Upper lobe of left lung (tissue), 6 donors: ENCODE results near the gene CMKLR1. TPM values are rescaled to one million over a fixed set of nuclear protein-coding genes. Genes with fewer than 3 reads are reported as not detected.

ENCODE experiments used
- ATAC-seq, 2 donors: fragments of 200-7000 bp; cut with Tn5 transposase; one replicate each; pipeline ENCODE4 v1.9.1; 2022; ENCODE audit warnings: mild to moderate bottlenecking in 2 of 2, moderate library complexity in 2 of 2; ENCODE audit not compliant: low FRiP score in 2 of 2
- DNase-seq, 2 donors: peaks; one replicate each; pipeline ENCODE4 v3.0.0-alpha.2; 2019 to 2020
- H3K27ac ChIP-seq, 4 donors: fragments of 200-600 bp; sonication (generic); one replicate each; pipeline ENCODE4 v1.5.1; 2016 to 2019
- H3K27me3 ChIP-seq, 4 donors: fragments of 200-600 bp; sonication (generic); one replicate each; pipeline ENCODE4 v1.5.1; 2017 to 2019
- H3K36me3 ChIP-seq, 4 donors: fragments of 200-600 bp; sonication (generic); one replicate each; pipeline ENCODE4 v1.5.1; 2016 to 2019
- H3K4me1 ChIP-seq, 4 donors: fragments of 200-600 bp; sonication (generic); one replicate each; pipeline ENCODE4 v1.5.1; 2018 to 2019
- H3K4me3 ChIP-seq, 4 donors: fragments of 200-600 bp; sonication (generic); one replicate each; pipeline ENCODE4 v1.5.1; 2017 to 2019; ENCODE audit warnings: mild to moderate bottlenecking in 2 of 4, moderate library complexity in 1 of 4
- H3K9me3 ChIP-seq, 4 donors: fragments of 200-600 bp; sonication (generic); one replicate each; pipeline ENCODE4 v1.5.1; 2018 to 2019
- EP300 ChIP-seq, 4 donors: sonication (generic); formaldehyde crosslinking; IDR thresholded peaks; one replicate each; pipeline ENCODE4 v1.5.1; 2017; ENCODE audit warnings: antibody characterized with exemption in 4 of 4, control low read depth in 2 of 4
- POLR2A ChIP-seq, 4 donors: fragments of 450-650 bp; IDR thresholded peaks; one replicate each; pipeline ENCODE4 v1.5.1; 2016 to 2017; ENCODE audit warnings: antibody characterized with exemption in 4 of 4, mild to moderate bottlenecking in 2 of 4
- POLR2AphosphoS5 ChIP-seq, 2 donors: sonication (generic); formaldehyde crosslinking; IDR thresholded peaks; one replicate each; pipeline ENCODE4 v1.5.1; 2017; ENCODE audit warnings: antibody characterized with exemption in 2 of 2
- WGBS, 2 donors: methylation state at CpG; one replicate each; pipeline ENCODE4 v1.1.5; 2017 to 2018; 5-methylcytosine and 5-hydroxymethylcytosine counted together
- total RNA-seq, 6 donors: library from RNA; depleted of rRNA in 4 of 6; stranded (reverse); fragments of >200 nt in 4 of 6; gene quantifications; one replicate each; pipeline versions ENCODE4 v1.1.0 to v1.2.1, GENCODE V29; 2016 to 2021
- TF ChIP-seq, protein P1 (sequence below), 6 experiments: fragments of 450-650 bp in 4 of 6; fragments of 200-600 bp in 2 of 6; sonication (generic) in 2 of 6; IDR thresholded peaks; one replicate each; pipeline ENCODE4 v1.5.1; 2016 to 2019; ENCODE audit warnings: antibody characterized with exemption in 6 of 6
- donor health status: DM: no; HTN: no; CAD: no; lungs with moderate emphysema.
- donor health status: DM: no; HTN: yes; CAD: no; lungs with severe emphysema.

Gene CMKLR1
- total RNA-seq, 6 donors from 2014 or later: 7.8 to 40.9 (median 19.9) TPM

- Histone ChIP-seq H3K27me3 (no peaks in the 10 kb centered on the region), H3K4me3 (no peak overlapping the region), H3K9me3 (no peaks in the 10 kb centered on the region), H3K36me3 (no peaks in the 10 kb centered on the region), H3K4me1 (peaks cover 0 to 14% (median 9%) of the 10 kb centered on the region in 4 donors), H3K27ac (no peak overlapping the region)
- TF ChIP-seq POLR2A (IDR thresholded peaks at IDR 0.05) (no peak), POLR2AphosphoS5 (IDR thresholded peaks at IDR 0.05) (no peak), EP300 (IDR thresholded peaks at IDR 0.05) (no peak)
- TF ChIP-seq, protein P1, sequence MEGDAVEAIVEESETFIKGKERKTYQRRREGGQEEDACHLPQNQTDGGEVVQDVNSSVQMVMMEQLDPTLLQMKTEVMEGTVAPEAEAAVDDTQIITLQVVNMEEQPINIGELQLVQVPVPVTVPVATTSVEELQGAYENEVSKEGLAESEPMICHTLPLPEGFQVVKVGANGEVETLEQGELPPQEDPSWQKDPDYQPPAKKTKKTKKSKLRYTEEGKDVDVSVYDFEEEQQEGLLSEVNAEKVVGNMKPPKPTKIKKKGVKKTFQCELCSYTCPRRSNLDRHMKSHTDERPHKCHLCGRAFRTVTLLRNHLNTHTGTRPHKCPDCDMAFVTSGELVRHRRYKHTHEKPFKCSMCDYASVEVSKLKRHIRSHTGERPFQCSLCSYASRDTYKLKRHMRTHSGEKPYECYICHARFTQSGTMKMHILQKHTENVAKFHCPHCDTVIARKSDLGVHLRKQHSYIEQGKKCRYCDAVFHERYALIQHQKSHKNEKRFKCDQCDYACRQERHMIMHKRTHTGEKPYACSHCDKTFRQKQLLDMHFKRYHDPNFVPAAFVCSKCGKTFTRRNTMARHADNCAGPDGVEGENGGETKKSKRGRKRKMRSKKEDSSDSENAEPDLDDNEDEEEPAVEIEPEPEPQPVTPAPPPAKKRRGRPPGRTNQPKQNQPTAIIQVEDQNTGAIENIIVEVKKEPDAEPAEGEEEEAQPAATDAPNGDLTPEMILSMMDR (IDR thresholded peaks at IDR 0.05): no peak
- WGBS, 2 donors: 33 to 40% methylated on average over 1 of the region's 1 CpG
- DNase-seq: no peak
- peak in 1 of 2 donors; percentile 17 for ATAC-seq
These were observed 70.7 kb downstream of the CMKLR1 start for GRCh38 chr12:108268397-108268796.

DNA sequence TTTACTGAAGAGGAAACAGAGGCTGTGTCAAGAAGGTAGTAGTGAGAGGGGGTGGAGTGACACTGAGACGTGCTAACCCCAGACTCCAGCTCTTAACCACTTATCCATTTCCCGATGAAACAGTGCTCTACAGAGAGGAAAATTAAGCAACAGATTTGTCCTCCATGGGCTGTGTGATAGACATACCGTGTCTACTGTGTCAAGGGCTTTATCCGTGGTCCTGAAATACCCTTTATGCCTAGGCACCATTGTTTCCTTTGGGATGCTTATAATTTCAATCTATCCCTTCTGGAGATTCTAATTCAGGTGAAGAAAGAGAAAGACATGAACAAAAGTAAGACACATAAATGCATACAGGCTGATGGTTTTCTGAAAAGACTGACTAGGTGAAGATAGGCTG, 71.7 kb downstream of the CMKLR1 start:
- TF ChIP-seq, protein P1 (IDR thresholded peaks at IDR 0.05): no peak
- TF ChIP-seq POLR2A (IDR thresholded peaks at IDR 0.05): no peak
- TF ChIP-seq EP300 (IDR thresholded peaks at IDR 0.05): no peak
- TF ChIP-seq POLR2AphosphoS5 (IDR thresholded peaks at IDR 0.05): no peak
- DNase-seq (no peak), ATAC-seq (no peak)
- 81 to 94% methylated on average over 4 of the region's 4 CpGs for WGBS, 2 donors
- Histone ChIP-seq H3K9me3 (no peaks in the 10 kb centered on the region), H3K27me3 (no peaks in the 10 kb centered on the region), H3K4me1 (peaks cover 0 to 14% (median 9%) of the 10 kb centered on the region in 4 donors), H3K4me3 (no peak overlapping the region), H3K36me3 (no peaks in the 10 kb centered on the region), H3K27ac (no peak overlapping the region)

- WGBS, 2 donors: 83 to 94% methylated on average over 1 of the region's 1 CpG
- H3K4me3 ChIP-seq: no peak overlapping the region
- TF ChIP-seq, protein P1 (IDR thresholded peaks at IDR 0.05): no peak
- no peak for TF ChIP-seq EP300 (IDR thresholded peaks at IDR 0.05)
- TF ChIP-seq POLR2A (IDR thresholded peaks at IDR 0.05): no peak
- no peak for TF ChIP-seq POLR2AphosphoS5 (IDR thresholded peaks at IDR 0.05)
- no peak for DNase-seq
- ATAC-seq: no peak
- H3K27ac ChIP-seq: no peak overlapping the region
- H3K36me3 ChIP-seq: no peaks in the 10 kb centered on the region
- H3K4me1 ChIP-seq: peaks cover 0 to 13% (median 9%) of the 10 kb centered on the region in 4 donors
- H3K9me3 ChIP-seq: peaks cover 0 to 7% (median 2%) of the 10 kb centered on the region in 4 donors
- H3K27me3 ChIP-seq: no peaks in the 10 kb centered on the region
These were observed 73.0 kb downstream of the CMKLR1 start for GRCh38 chr12:108266131-108266530.

GRCh38 chr12:108265505-108265904, 73.6 kb downstream of the CMKLR1 start:
- 82 to 92% methylated on average over 1 of the region's 1 CpG for WGBS, 2 donors

More at GRCh38 chr12:108265505-108265904, 73.6 kb downstream of the CMKLR1 start:
- Histone ChIP-seq H3K4me3 (no peak overlapping the region), H3K27ac (no peak overlapping the region), H3K36me3 (no peaks in the 10 kb centered on the region), H3K9me3 (peaks cover 5 to 13% (median 8%) of the 10 kb centered on the region in 4 donors), H3K27me3 (no peaks in the 10 kb centered on the region), H3K4me1 (peaks cover 0 to 12% (median 6%) of the 10 kb centered on the region in 4 donors)
- no peak for ATAC-seq
- TF ChIP-seq, protein P1 (IDR thresholded peaks at IDR 0.05): no peak
- TF ChIP-seq POLR2AphosphoS5 (IDR thresholded peaks at IDR 0.05) (no peak), POLR2A (IDR thresholded peaks at IDR 0.05) (no peak), EP300 (IDR thresholded peaks at IDR 0.05) (no peak)
- DNase-seq: no peak
